HCT116 (cell line): ENCODE data around the gene BATF3. TPM values are rescaled to one million over a fixed set of nuclear protein-coding genes. Genes with fewer than 3 reads are reported as not detected.

ENCODE experiments used
- ATAC-seq: fragments of 200-7000 bp; cut with Tn5 transposase; 2 replicates; pipeline ENCODE4 v1.9.1; 2020; ENCODE audit warnings: mild to moderate bottlenecking, moderate library complexity
- BruUV-seq: library from RNA; stranded (reverse); fragments of 400-500 nt; replicated peaks from 2 replicates; lab custom pipeline; 2021; lab: Mats Ljungman, UMichigan
- CTCF ChIA-PET: fragments of 300-600 bp; sonication (Branson Sonifier 250); formaldehyde crosslinking; loops from one replicate; lab custom pipeline; 2021; ENCODE audit warnings: antibody characterized with exemption; lab: Charles Lee
- POLR2A ChIA-PET: fragments of 300-600, 350-600 bp; sonication (Branson Sonifier 250); formaldehyde crosslinking; loops from one replicate; lab custom pipeline; 2021; ENCODE audit warnings: antibody characterized with exemption; lab: Charles Lee
- RAD21 ChIA-PET, 2 experiments: fragments of 300-600 bp; sonication (Branson Sonifier 250); formaldehyde crosslinking; loops; one replicate each; lab custom pipeline; 2023; ENCODE audit warnings: low total read pairs in 2 of 2; ENCODE audit not compliant: uncharacterized antibody in 2 of 2, unreplicated experiment in 2 of 2, low non-redundant PET in 1 of 2; lab: Charles Lee
- DNase-seq: peaks from one replicate; pipeline ENCODE4 v3.0.0-alpha.2; 2010; ENCODE audit warnings: low read depth, low spot score
- H2AFZ ChIP-seq: fragments of 200-600 bp; shearing (Covaris generic), sonication (generic); 2 replicates; pipeline ENCODE4 v1.6.1; 2017; ENCODE audit warnings: low read depth, mixed run types, mixed read lengths, antibody characterized with exemption, low read length; ENCODE audit not compliant: poor library complexity, severe bottlenecking
- H3K27ac ChIP-seq: 2 replicates; pipeline ENCODE4 v1.5.1; 2012; ENCODE audit warnings: low read depth, low read length
- H3K27me3 ChIP-seq: fragments of 200-600 bp; sonication (generic); 2 replicates; pipeline ENCODE4 v1.6.1; 2016; ENCODE audit warnings: mixed run types, low read length, mixed read lengths; ENCODE audit not compliant: insufficient read depth
- H3K36me3 ChIP-seq, 2 experiments: fragments of 200-500 bp in 1 of 2; fragments of 200-600 bp in 1 of 2; sonication (Bioruptor generic) in 1 of 2; sonication (generic) in 1 of 2; 2 replicates each; pipeline versions ENCODE4 v1.5.1 to v1.6.1; 2014 to 2016; ENCODE audit warnings: low read length in 2 of 2, inconsistent platforms in 1 of 2, mixed read lengths in 1 of 2, mixed run types in 1 of 2; ENCODE audit not compliant: insufficient read depth in 2 of 2, control insufficient read depth in 1 of 2
- H3K4me1 ChIP-seq, 2 experiments: fragments of 200-600 bp in 1 of 2; sonication (generic) in 1 of 2; 2 replicates each; pipeline versions ENCODE4 v1.5.1 to v1.6.1; 2012 to 2017; ENCODE audit warnings: low read length in 2 of 2, inconsistent platforms in 1 of 2, mild to moderate bottlenecking in 1 of 2, mixed read lengths in 1 of 2, mixed run types in 1 of 2, moderate library complexity in 1 of 2; ENCODE audit not compliant: insufficient read depth in 2 of 2, control insufficient read depth in 1 of 2
- H3K4me2 ChIP-seq: fragments of 200-600 bp; sonication (generic); 2 replicates; pipeline ENCODE4 v1.6.1; 2017; ENCODE audit warnings: mixed run types, low read length, mixed read lengths
- H3K4me3 ChIP-seq, 2 experiments: fragments of 200-600 bp in 1 of 2; sonication (generic) in 1 of 2; replicated peaks in 1 of 2; 2 replicates each; pipeline ENCODE4 v1.5.1; 2011 to 2016; ENCODE audit warnings: low read length in 2 of 2, control low read depth in 1 of 2, low read depth in 1 of 2, mild to moderate bottlenecking in 1 of 2, mixed read lengths in 1 of 2, mixed run types in 1 of 2
- H3K79me2 ChIP-seq: fragments of 200-600 bp; sonication (generic); 2 replicates; pipeline ENCODE4 v1.6.1; 2017; ENCODE audit warnings: mild to moderate bottlenecking, mixed run types, low read length, moderate library complexity, mixed read lengths; ENCODE audit not compliant: insufficient read depth
- H3K9ac ChIP-seq: fragments of 200-600 bp; sonication (generic); 2 replicates; pipeline ENCODE4 v1.6.1; 2016; ENCODE audit warnings: low read length, mixed read lengths
- H3K9me2 ChIP-seq: fragments of 200-600 bp; sonication (generic), shearing (Covaris generic); 2 replicates; pipeline ENCODE4 v1.6.1; 2017; ENCODE audit warnings: mixed run types, mild to moderate bottlenecking, moderate library complexity; ENCODE audit not compliant: insufficient read depth
- H3K9me3 ChIP-seq, 2 experiments: fragments of 200-500 bp in 1 of 2; fragments of 200-600 bp in 1 of 2; sonication (Bioruptor generic) in 1 of 2; sonication (generic) in 1 of 2; 2 replicates each; pipeline ENCODE4 v1.6.1; 2014 to 2017; ENCODE audit warnings: low read length in 2 of 2, mixed read lengths in 2 of 2, inconsistent platforms in 1 of 2, low read depth in 1 of 2, mild to moderate bottlenecking in 1 of 2, mixed run types in 1 of 2, moderate library complexity in 1 of 2; ENCODE audit not compliant: control insufficient read depth in 1 of 2, insufficient read depth in 1 of 2
- H4K20me1 ChIP-seq: fragments of 200-600 bp; sonication (generic), shearing (Covaris generic); 2 replicates; pipeline ENCODE4 v1.6.1; 2017; ENCODE audit warnings: mixed run types, mild to moderate bottlenecking, moderate library complexity; ENCODE audit not compliant: insufficient read depth
- ELF1 ChIP-seq: IDR thresholded peaks from 2 replicates; pipeline ENCODE4 v1.6.1; 2012; ENCODE audit warnings: low read depth, borderline replicate concordance
- EZH2 ChIP-seq: fragments of 200-600 bp; sonication (generic); IDR thresholded peaks from 2 replicates; pipeline ENCODE4 v1.6.1; 2017; ENCODE audit warnings: antibody characterized with exemption, mixed run types
- JUND ChIP-seq: IDR thresholded peaks from 2 replicates; pipeline ENCODE4 v1.6.1; 2012
- RAD21 ChIP-seq: IDR thresholded peaks from 2 replicates; pipeline ENCODE4 v1.6.1; 2012; ENCODE audit warnings: low read depth, mild to moderate bottlenecking
- SIN3A ChIP-seq: IDR thresholded peaks from 2 replicates; pipeline ENCODE4 v1.6.1; 2012; ENCODE audit warnings: low read depth
- SRF ChIP-seq: IDR thresholded peaks from 2 replicates; pipeline ENCODE4 v1.6.1; 2012; ENCODE audit warnings: low read depth
- ZFX ChIP-seq: fragments of 450-650 bp; IDR thresholded peaks from 2 replicates; pipeline ENCODE4 v1.6.1; 2017
- ZNF274 ChIP-seq: fragments of 200-500 bp; sonication (Bioruptor generic); IDR thresholded peaks from 2 replicates; pipeline ENCODE4 v1.6.1; 2014; ENCODE audit warnings: mild to moderate bottlenecking, low read depth, low read length, inconsistent platforms
- intact Hi-C: fragments of 100-400 bp; cut with micrococcal nuclease; formaldehyde crosslinking; loops from 2 replicates; pipeline ENCODE4 v1.10.0; 2022
- total RNA-seq: library from RNA; stranded (reverse); gene quantifications from one replicate; pipeline ENCODE4 v1.2.1, GENCODE V29; 2021; ENCODE audit not compliant: unreplicated experiment
- TF ChIP-seq, protein P1 (sequence below): IDR thresholded peaks from 2 replicates; pipeline ENCODE4 v1.6.1; 2012; ENCODE audit warnings: low read depth
- TF ChIP-seq, protein P2 (sequence below): IDR thresholded peaks from 2 replicates; pipeline ENCODE4 v1.6.1; 2012

Gene BATF3
- total RNA-seq, 1 experiment from 2014 or later = 4.8 TPM

DNA sequence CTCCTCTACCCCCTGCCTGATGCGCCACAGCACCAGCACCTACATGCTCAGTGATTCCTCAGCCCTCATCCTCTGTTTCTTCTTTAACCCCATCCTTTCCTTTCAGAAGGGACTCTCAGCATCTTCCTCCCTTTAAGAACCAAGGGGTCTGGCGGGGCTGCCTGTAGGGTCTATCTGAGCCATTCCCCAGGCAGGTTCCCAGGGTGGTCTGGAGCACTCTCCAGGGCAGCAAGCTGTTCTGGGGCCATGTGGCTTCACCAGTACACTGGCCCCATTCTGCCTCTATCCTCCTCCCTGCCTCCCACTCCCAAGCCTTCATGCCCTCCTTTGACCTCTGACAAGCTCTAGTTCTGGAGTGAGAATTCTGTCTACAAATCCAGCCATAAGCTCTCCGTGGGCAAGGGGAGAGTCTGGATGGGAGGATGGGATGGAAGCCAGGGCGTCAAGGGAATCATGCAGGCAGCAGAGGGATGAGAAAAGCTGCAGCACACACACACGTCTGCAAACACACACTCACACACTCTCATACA is 10.4 kb downstream of the BATF3 start:
- no peaks in the 10 kb centered on the region for H3K27me3 ChIP-seq
- CTCF ChIA-PET = no interaction called here

More for the DNA sequence above, 10.4 kb downstream of the BATF3 start:
- BruUV-seq = no TSS peak
- intact Hi-C loops = no loop called here
- H3K36me3 ChIP-seq = no peaks in the 10 kb centered on the region
- ATAC-seq (no peak), DNase-seq (no peak)
- H3K79me2 ChIP-seq = no peaks in the 10 kb centered on the region
- H3K4me3 ChIP-seq = no peak overlapping the region
- no peak overlapping the region for H3K4me2 ChIP-seq
- H3K27ac ChIP-seq = no peak overlapping the region
- ChIA-PET POLR2A (no interaction called here), RAD21 (no interaction called here)
- no peak overlapping the region for H3K9ac ChIP-seq
- H3K9me3 ChIP-seq = no peaks in the 10 kb centered on the region
- no peaks in the 10 kb centered on the region for H3K9me2 ChIP-seq
- TF ChIP-seq, protein P1, sequence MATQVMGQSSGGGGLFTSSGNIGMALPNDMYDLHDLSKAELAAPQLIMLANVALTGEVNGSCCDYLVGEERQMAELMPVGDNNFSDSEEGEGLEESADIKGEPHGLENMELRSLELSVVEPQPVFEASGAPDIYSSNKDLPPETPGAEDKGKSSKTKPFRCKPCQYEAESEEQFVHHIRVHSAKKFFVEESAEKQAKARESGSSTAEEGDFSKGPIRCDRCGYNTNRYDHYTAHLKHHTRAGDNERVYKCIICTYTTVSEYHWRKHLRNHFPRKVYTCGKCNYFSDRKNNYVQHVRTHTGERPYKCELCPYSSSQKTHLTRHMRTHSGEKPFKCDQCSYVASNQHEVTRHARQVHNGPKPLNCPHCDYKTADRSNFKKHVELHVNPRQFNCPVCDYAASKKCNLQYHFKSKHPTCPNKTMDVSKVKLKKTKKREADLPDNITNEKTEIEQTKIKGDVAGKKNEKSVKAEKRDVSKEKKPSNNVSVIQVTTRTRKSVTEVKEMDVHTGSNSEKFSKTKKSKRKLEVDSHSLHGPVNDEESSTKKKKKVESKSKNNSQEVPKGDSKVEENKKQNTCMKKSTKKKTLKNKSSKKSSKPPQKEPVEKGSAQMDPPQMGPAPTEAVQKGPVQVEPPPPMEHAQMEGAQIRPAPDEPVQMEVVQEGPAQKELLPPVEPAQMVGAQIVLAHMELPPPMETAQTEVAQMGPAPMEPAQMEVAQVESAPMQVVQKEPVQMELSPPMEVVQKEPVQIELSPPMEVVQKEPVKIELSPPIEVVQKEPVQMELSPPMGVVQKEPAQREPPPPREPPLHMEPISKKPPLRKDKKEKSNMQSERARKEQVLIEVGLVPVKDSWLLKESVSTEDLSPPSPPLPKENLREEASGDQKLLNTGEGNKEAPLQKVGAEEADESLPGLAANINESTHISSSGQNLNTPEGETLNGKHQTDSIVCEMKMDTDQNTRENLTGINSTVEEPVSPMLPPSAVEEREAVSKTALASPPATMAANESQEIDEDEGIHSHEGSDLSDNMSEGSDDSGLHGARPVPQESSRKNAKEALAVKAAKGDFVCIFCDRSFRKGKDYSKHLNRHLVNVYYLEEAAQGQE = no peak
- TF ChIP-seq ELF1 = no peak
- TF ChIP-seq ZFX = no peak
- TF ChIP-seq RAD21 = no peak
- no peak for TF ChIP-seq SIN3A
- TF ChIP-seq, protein P2, sequence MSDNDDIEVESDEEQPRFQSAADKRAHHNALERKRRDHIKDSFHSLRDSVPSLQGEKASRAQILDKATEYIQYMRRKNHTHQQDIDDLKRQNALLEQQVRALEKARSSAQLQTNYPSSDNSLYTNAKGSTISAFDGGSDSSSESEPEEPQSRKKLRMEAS = no peak
- TF ChIP-seq JUND = no peak
- TF ChIP-seq ZNF274 = no peak
- no peak for TF ChIP-seq SRF
- no peak for TF ChIP-seq EZH2
- H4K20me1 ChIP-seq = no peaks in the 10 kb centered on the region
- no peaks in the 10 kb centered on the region; a peak in 1 of 4 replicates for H3K4me1 ChIP-seq
- H2AFZ ChIP-seq = no peak overlapping the region
